ENCODE results near the gene ADM5.

ADM5 gene

GRCh38 chr19:49662011-49662410 is 27.4 kb upstream of the ADM5 start:
- Histone ChIP-seq H3K36me3 (ENCODE audit: insufficient read depth, low read length) (peaks cover 60% of the 10 kb centered on the region), H3K9me3 (ENCODE audit: low read length) (no peaks in the 10 kb centered on the region), H3K9ac (ENCODE audit: low read length) (no peak overlapping the region), H3K27me3 (ENCODE audit: control insufficient read depth in 1 of 2, insufficient read depth in 2 of 2, low read length in 2 of 2) (no peaks in the 10 kb centered on the region), H3K27ac (ENCODE audit: low read depth, low read length) (no peak overlapping the region), H3K4me1 (ENCODE audit: insufficient read depth, low read length) (peaks cover 18% of the 10 kb centered on the region), H3K4me3 (ENCODE audit: low read depth in 1 of 2, low read length in 2 of 2) (no peak overlapping the region)

- Histone ChIP-seq H3K4me3 (ENCODE audit: low read depth in 1 of 2, low read length in 2 of 2) (no peak overlapping the region), H3K27me3 (ENCODE audit: control insufficient read depth in 1 of 2, insufficient read depth in 2 of 2, low read length in 2 of 2) (no peaks in the 10 kb centered on the region), H3K36me3 (ENCODE audit: insufficient read depth, low read length) (peaks cover 48% of the 10 kb centered on the region), H3K27ac (ENCODE audit: low read depth, low read length) (no peak overlapping the region), H3K9me3 (ENCODE audit: low read length) (no peaks in the 10 kb centered on the region), H3K9ac (ENCODE audit: low read length) (no peak overlapping the region), H3K4me1 (ENCODE audit: insufficient read depth, low read length) (peaks cover 18% of the 10 kb centered on the region)
Measured at GRCh38 chr19:49663224-49663623, 26.2 kb upstream of the ADM5 start.

- H3K9me3 ChIP-seq (ENCODE audit: low read length), result no peaks in the 10 kb centered on the region
- H3K27ac ChIP-seq (ENCODE audit: low read depth, low read length), result peak overlapping the region; percentile 85
- H3K9ac ChIP-seq (ENCODE audit: low read length), result peak overlapping the region; percentile 85
- H3K4me3 ChIP-seq (ENCODE audit: low read depth in 1 of 2, low read length in 2 of 2), result peak overlapping the region; percentile 70 to 94
- peaks cover 18% of the 10 kb centered on the region for H3K4me1 ChIP-seq (ENCODE audit: insufficient read depth, low read length)
- H3K36me3 ChIP-seq (ENCODE audit: insufficient read depth, low read length), result peaks cover 42% of the 10 kb centered on the region
- H3K27me3 ChIP-seq (ENCODE audit: control insufficient read depth in 1 of 2, insufficient read depth in 2 of 2, low read length in 2 of 2), result no peaks in the 10 kb centered on the region
Measured at GRCh38 chr19:49664171-49665035, 25.0 kb upstream of the ADM5 start.

- Histone ChIP-seq H3K4me3 (ENCODE audit: low read depth in 1 of 2, low read length in 2 of 2) (peak overlapping the region; percentile 70 to 94), H3K27me3 (ENCODE audit: control insufficient read depth in 1 of 2, insufficient read depth in 2 of 2, low read length in 2 of 2) (no peaks in the 10 kb centered on the region), H3K9me3 (ENCODE audit: low read length) (no peaks in the 10 kb centered on the region), H3K36me3 (ENCODE audit: insufficient read depth, low read length) (peaks cover 38% of the 10 kb centered on the region), H3K4me1 (ENCODE audit: insufficient read depth, low read length) (peaks cover 18% of the 10 kb centered on the region), H3K27ac (ENCODE audit: low read depth, low read length) (peak overlapping the region; percentile 85), H3K9ac (ENCODE audit: low read length) (peak overlapping the region; percentile 85)
Measured at GRCh38 chr19:49665036-49665350, 24.4 kb upstream of the ADM5 start.

- no peaks in the 10 kb centered on the region for H3K9me3 ChIP-seq (ENCODE audit: low read length)
- peak within 1 kb of the TSS; percentile 85 for H3K9ac ChIP-seq (ENCODE audit: low read length)
- peak within 1 kb of the TSS; percentile 85 for H3K27ac ChIP-seq (ENCODE audit: low read depth, low read length)
- peak within 1 kb of the TSS; percentile 70 to 94 for H3K4me3 ChIP-seq (ENCODE audit: low read depth in 1 of 2, low read length in 2 of 2)
- no peaks in the 10 kb centered on the region for H3K27me3 ChIP-seq (ENCODE audit: control insufficient read depth in 1 of 2, insufficient read depth in 2 of 2, low read length in 2 of 2)
- peaks cover 18% of the 10 kb centered on the region for H3K4me1 ChIP-seq (ENCODE audit: insufficient read depth, low read length)
- H3K36me3 ChIP-seq (ENCODE audit: insufficient read depth, low read length), result peaks cover 35% of the 10 kb centered on the region
Measured at GRCh38 chr19:49665351-49666119, 23.9 kb upstream of the ADM5 start, which contains the start of the genes BCL2L12 and IRF3. BCL2L12 (plus strand) TSS chr19:49665933; CDS start chr19:49666693, 760 bp downstream. IRF3 (minus strand) TSS chr19:49665857; CDS start chr19:49664838, 1,019 bp downstream.

- Histone ChIP-seq H3K4me1 (ENCODE audit: insufficient read depth, low read length) (peaks cover 18% of the 10 kb centered on the region), H3K9me3 (ENCODE audit: low read length) (no peaks in the 10 kb centered on the region), H3K9ac (ENCODE audit: low read length) (peak overlapping the region; percentile 85), H3K27me3 (ENCODE audit: control insufficient read depth in 1 of 2, insufficient read depth in 2 of 2, low read length in 2 of 2) (no peaks in the 10 kb centered on the region), H3K36me3 (ENCODE audit: insufficient read depth, low read length) (peaks cover 31% of the 10 kb centered on the region), H3K27ac (ENCODE audit: low read depth, low read length) (peak overlapping the region; percentile 85), H3K4me3 (ENCODE audit: low read depth in 1 of 2, low read length in 2 of 2) (peak overlapping the region; percentile 70 to 94)
Measured at GRCh38 chr19:49666120-49666444, 23.3 kb upstream of the ADM5 start.

GRCh38 chr19:49667473-49667872 is 21.9 kb upstream of the ADM5 start:
- Histone ChIP-seq H3K9me3 (ENCODE audit: low read length) (no peaks in the 10 kb centered on the region), H3K9ac (ENCODE audit: low read length) (no peak overlapping the region), H3K27me3 (ENCODE audit: control insufficient read depth in 1 of 2, insufficient read depth in 2 of 2, low read length in 2 of 2) (no peaks in the 10 kb centered on the region), H3K36me3 (ENCODE audit: insufficient read depth, low read length) (peaks cover 18% of the 10 kb centered on the region), H3K4me3 (ENCODE audit: low read depth in 1 of 2, low read length in 2 of 2) (no peak overlapping the region), H3K27ac (ENCODE audit: low read depth, low read length) (no peak overlapping the region), H3K4me1 (ENCODE audit: insufficient read depth, low read length) (peaks cover 26% of the 10 kb centered on the region)

GRCh38 chr19:49669516-49669915 is 19.9 kb upstream of the ADM5 start:
- Histone ChIP-seq H3K9me3 (ENCODE audit: low read length) (no peaks in the 10 kb centered on the region), H3K4me1 (ENCODE audit: insufficient read depth, low read length) (peaks cover 19% of the 10 kb centered on the region), H3K9ac (ENCODE audit: low read length) (no peak overlapping the region), H3K27ac (ENCODE audit: low read depth, low read length) (no peak overlapping the region), H3K4me3 (ENCODE audit: low read depth in 1 of 2, low read length in 2 of 2) (no peak overlapping the region), H3K36me3 (ENCODE audit: insufficient read depth, low read length) (peaks cover 10% of the 10 kb centered on the region), H3K27me3 (ENCODE audit: control insufficient read depth in 1 of 2, insufficient read depth in 2 of 2, low read length in 2 of 2) (no peaks in the 10 kb centered on the region)

GRCh38 chr19:49672131-49672919 is 17.1 kb upstream of the ADM5 start:
- H3K9me3 ChIP-seq (ENCODE audit: low read length), result no peaks in the 10 kb centered on the region
- H3K9ac ChIP-seq (ENCODE audit: low read length), result no peak overlapping the region
- no peak overlapping the region for H3K4me3 ChIP-seq (ENCODE audit: low read depth in 1 of 2, low read length in 2 of 2)
- peaks cover 12% of the 10 kb centered on the region for H3K4me1 ChIP-seq (ENCODE audit: insufficient read depth, low read length)
- H3K27ac ChIP-seq (ENCODE audit: low read depth, low read length), result no peak overlapping the region
- peaks cover 10% of the 10 kb centered on the region for H3K36me3 ChIP-seq (ENCODE audit: insufficient read depth, low read length)
- no peaks in the 10 kb centered on the region for H3K27me3 ChIP-seq (ENCODE audit: control insufficient read depth in 1 of 2, insufficient read depth in 2 of 2, low read length in 2 of 2)

GRCh38 chr19:49676136-49676783 is 13.1 kb upstream of the ADM5 start:
- H3K4me1 ChIP-seq (ENCODE audit: insufficient read depth, low read length), result peaks cover 41% of the 10 kb centered on the region

More at GRCh38 chr19:49676136-49676783, 13.1 kb upstream of the ADM5 start:
- Histone ChIP-seq H3K9ac (ENCODE audit: low read length) (peak overlapping the region; percentile 68), H3K9me3 (ENCODE audit: low read length) (no peaks in the 10 kb centered on the region), H3K27me3 (ENCODE audit: control insufficient read depth in 1 of 2, insufficient read depth in 2 of 2, low read length in 2 of 2) (no peaks in the 10 kb centered on the region), H3K4me3 (ENCODE audit: low read depth in 1 of 2, low read length in 2 of 2) (peak overlapping the region in 1 of 2 donors; percentile 71), H3K27ac (ENCODE audit: low read depth, low read length) (peak overlapping the region; percentile 83), H3K36me3 (ENCODE audit: insufficient read depth, low read length) (peaks cover 4% of the 10 kb centered on the region)
